Bone marrow (tissue), 2 donors: ENCODE data around the gene CACNG3.

Experiments used
- DNase-seq, 2 donors: peaks; one replicate each; lab custom pipeline; 2025; lab: John Stamatoyannopoulos, UW

CACNG3 gene

GRCh38 chr16:24396350-24397271 is 140.5 kb downstream of the CACNG3 start:
- no peak for DNase-seq

- DNase-seq: no peak
Observed at GRCh38 chr16:24409045-24409444, 152.9 kb downstream of the CACNG3 start.
